ENCODE data around the gene RBM19. TPM values are rescaled to one million over a fixed set of nuclear protein-coding genes. Genes with fewer than 3 reads are reported as not detected.

RBM19 gene
- total and polyA plus RNA-seq, 11 donors = 12.7 to 27.1 (median 17.4) TPM

- peaks cover 0 to 32% (median 8%) of the 10 kb centered on the region in 9 donors for H3K36me3 ChIP-seq
- no peak overlapping the region for H3K4me3 ChIP-seq
- H3K4me1 ChIP-seq = peaks cover 0 to 9% (median 0%) of the 10 kb centered on the region in 12 donors
- H3K9me3 ChIP-seq = no peaks in the 10 kb centered on the region
- ATAC-seq = peak in 1 of 4 donors; percentile 36
- intact Hi-C loops (cut with DNase I) = no loop called here
- no peak for DNase-seq
- no peak overlapping the region for H3K27ac ChIP-seq
- 82 to 93% (median 85%) methylated on average over 2 of the region's 2 CpGs for WGBS, 4 donors
- TF ChIP-seq POLR2A (IDR thresholded peaks at IDR 0.05) = no peak
- TF ChIP-seq CTCF (IDR thresholded peaks at IDR 0.05) = no peak
- no peaks in the 10 kb centered on the region for H3K27me3 ChIP-seq
Observed at GRCh38 chr12:113900716-113901115, 65.4 kb downstream of the RBM19 start.

GRCh38 chr12:113899561-113900471 lies 66.3 kb downstream of the RBM19 start:
- no peak overlapping the region for H3K4me3 ChIP-seq
- H3K27me3 ChIP-seq = no peaks in the 10 kb centered on the region
- intact Hi-C loops (cut with DNase I) = no loop called here
- ATAC-seq (no peak), DNase-seq (no peak)
- no peak overlapping the region for H3K27ac ChIP-seq
- TF ChIP-seq POLR2A (IDR thresholded peaks at IDR 0.05) (no peak), CTCF (IDR thresholded peaks at IDR 0.05) (no peak)
- no peaks in the 10 kb centered on the region for H3K9me3 ChIP-seq
- peaks cover 0 to 9% (median 0%) of the 10 kb centered on the region in 12 donors for H3K4me1 ChIP-seq
- peaks cover 0 to 34% (median 8%) of the 10 kb centered on the region in 9 donors for H3K36me3 ChIP-seq
- 77 to 82% (median 81%) methylated on average over 32 of the region's 32 CpGs for WGBS, 4 donors

GRCh38 chr12:113899042-113899560 lies 67.0 kb downstream of the RBM19 start:
- 84 to 88% (median 87%) methylated on average over 6 of the region's 6 CpGs for WGBS, 4 donors
- DNase-seq (no peak), ATAC-seq (no peak)
- TF ChIP-seq CTCF (IDR thresholded peaks at IDR 0.05) = no peak
- no peak for TF ChIP-seq POLR2A (IDR thresholded peaks at IDR 0.05)
- H3K4me1 ChIP-seq = peaks cover 0 to 9% (median 0%) of the 10 kb centered on the region in 12 donors
- H3K27me3 ChIP-seq = no peaks in the 10 kb centered on the region
- H3K9me3 ChIP-seq = no peaks in the 10 kb centered on the region
- H3K27ac ChIP-seq = no peak overlapping the region
- H3K36me3 ChIP-seq = peaks cover 0 to 30% (median 7%) of the 10 kb centered on the region in 9 donors
- intact Hi-C loops (cut with DNase I) = no loop called here
- H3K4me3 ChIP-seq = no peak overlapping the region

- TF ChIP-seq POLR2A (IDR thresholded peaks at IDR 0.05) (no peak), CTCF (IDR thresholded peaks at IDR 0.05) (no peak)
- Histone ChIP-seq H3K4me3 (no peak overlapping the region), H3K36me3 (peaks cover 0 to 24% (median 4%) of the 10 kb centered on the region in 9 donors), H3K4me1 (peaks cover 0 to 9% (median 0%) of the 10 kb centered on the region in 12 donors), H3K9me3 (no peaks in the 10 kb centered on the region), H3K27ac (no peak overlapping the region), H3K27me3 (no peaks in the 10 kb centered on the region)
- ATAC-seq (no peak), DNase-seq (no peak)
- WGBS, 4 donors = 94 to 96% (median 95%) methylated on average over 8 of the region's 8 CpGs
- intact Hi-C loops (cut with DNase I) = no loop called here
Observed at GRCh38 chr12:113898466-113898865, 67.7 kb downstream of the RBM19 start.

Data from heart left ventricle (tissue), 16 donors.